ENCODE results near the gene RTEL1.
"Not testable (repeated sequence)": the region's sequence is repeated elsewhere in the genome, so short reads cannot be mapped to it uniquely, and the experiment has no call there.

Gene RTEL1

GRCh38 chr20:63708301-63709148, 50.4 kb downstream of the RTEL1 start:
- TF ChIP-seq CTCF (IDR thresholded peaks at IDR 0.05; ENCODE audit: extremely low read depth, missing control alignments) = no peak
- no peak for DNase-seq (ENCODE audit: low spot score)

DNA sequence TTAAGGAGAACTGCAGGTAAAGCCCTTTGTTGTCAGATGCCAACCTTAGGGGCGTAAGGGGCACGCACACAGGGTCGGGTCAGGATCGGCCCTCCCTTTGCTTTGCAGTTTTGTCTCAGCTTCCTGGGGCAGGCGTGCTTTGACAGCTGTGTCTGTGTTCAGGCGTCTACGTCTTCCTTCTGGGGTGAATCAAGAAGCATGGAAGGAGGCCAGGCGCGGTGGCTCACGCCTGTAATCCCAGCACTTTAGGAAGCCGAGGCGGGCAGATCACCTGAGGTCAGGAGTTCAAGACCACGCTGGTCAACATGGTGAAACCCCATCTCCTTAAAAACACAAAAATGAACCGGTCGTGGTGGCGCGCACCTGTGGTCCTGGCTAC, 51.0 kb downstream of the RTEL1 start:
- no peak for TF ChIP-seq CTCF (IDR thresholded peaks at IDR 0.05; ENCODE audit: extremely low read depth, missing control alignments)
- DNase-seq (ENCODE audit: low spot score) = no peak

- TF ChIP-seq CTCF (IDR thresholded peaks at IDR 0.05; ENCODE audit: extremely low read depth, missing control alignments) = no peak
- DNase-seq (ENCODE audit: low spot score) = no peak
Observed at GRCh38 chr20:63711085-63711645, 53.1 kb downstream of the RTEL1 start.

- no peak for TF ChIP-seq CTCF (IDR thresholded peaks at IDR 0.05; ENCODE audit: extremely low read depth, missing control alignments)
Observed at GRCh38 chr20:63712191-63712590, 54.1 kb downstream of the RTEL1 start.

GRCh38 chr20:63714858-63715257, 56.7 kb downstream of the RTEL1 start:
- no peak for TF ChIP-seq CTCF (IDR thresholded peaks at IDR 0.05; ENCODE audit: extremely low read depth, missing control alignments)
- no peak for DNase-seq (ENCODE audit: low spot score)

More at GRCh38 chr20:63712191-63712590, 54.1 kb downstream of the RTEL1 start:
- DNase-seq (ENCODE audit: low spot score) = no peak

DNA sequence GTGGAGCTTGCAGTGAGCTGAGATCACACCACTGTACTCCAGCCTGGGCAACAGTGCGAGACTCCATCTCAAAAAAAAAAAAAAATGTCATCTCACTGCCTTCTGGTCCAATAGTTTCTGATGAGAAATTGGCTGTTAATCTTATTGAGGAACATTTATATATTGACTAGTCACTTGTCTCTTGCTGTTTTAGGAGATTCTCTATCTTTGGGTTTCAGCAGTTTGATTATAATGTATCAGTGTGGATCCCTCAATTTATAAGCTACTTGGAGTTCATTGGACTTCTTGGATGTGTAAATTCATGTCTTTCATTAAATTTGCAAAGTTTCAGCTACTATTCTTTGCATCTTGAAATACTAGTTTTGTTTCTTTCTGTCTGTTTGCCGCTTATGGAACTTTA, 60.9 kb downstream of the RTEL1 start:
- TF ChIP-seq CTCF (IDR thresholded peaks at IDR 0.05; ENCODE audit: extremely low read depth, missing control alignments) = no peak
- DNase-seq (ENCODE audit: low spot score) = no peak

DNA sequence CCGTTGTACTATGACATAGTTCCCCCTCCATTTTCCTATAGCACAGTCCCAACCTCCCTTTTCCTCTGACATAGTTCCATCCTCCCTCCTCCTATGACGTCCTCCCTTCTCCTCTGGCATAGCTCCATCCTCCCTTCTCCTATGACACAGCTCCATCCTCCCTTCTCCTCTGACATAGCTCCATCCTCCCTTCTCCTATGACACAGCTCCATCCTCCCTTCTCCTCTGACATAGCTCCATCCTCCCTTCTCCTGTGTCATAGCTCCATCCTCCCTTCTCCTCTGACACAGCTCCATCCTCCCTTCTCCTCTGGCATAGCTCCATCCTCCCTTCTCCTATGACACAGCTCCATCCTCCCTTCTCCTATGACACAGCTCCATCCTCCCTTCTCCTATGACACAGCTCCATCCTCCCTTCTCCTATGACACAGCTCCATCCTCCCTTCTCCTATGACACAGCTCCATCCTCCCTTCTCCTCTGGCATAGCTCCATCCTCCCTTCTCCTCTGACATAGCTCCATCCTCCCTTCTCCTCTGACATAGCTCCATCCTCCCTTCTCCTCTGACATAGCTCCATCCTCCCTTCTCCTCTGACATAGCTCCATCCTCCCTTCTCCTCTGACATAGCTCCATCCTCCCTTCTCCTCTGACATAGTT, 65.0 kb downstream of the RTEL1 start:
- DNase-seq (ENCODE audit: low spot score) = not testable (repeated sequence)

DNA sequence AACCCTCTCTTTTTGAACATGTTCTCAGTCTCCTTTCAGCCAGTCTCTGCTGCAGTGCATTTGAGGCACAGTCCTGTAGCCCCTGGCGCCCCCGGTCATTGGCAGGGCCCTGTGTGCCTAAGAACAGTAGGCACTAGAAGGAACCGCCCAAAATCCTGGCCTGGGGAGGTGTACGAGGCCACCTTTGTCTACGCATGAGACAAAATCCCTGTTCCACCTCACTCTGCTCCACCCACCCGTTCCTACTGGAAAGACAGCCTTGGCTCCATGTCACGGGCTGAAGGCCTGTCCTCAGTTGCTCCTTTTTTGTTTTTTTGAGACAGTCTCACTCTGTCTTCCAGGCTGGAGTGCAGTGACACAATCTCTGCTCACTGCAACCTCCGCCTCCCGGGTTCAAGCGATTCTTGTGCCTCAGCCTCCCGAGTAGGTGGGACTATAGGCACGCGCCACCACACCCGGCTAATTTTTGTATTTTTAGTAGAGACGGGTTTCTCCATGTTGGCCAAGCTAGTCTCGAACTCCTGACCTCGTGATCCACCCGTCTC, 72.1 kb downstream of the RTEL1 start:
- not testable (repeated sequence) for DNase-seq (ENCODE audit: low spot score)
